Activated CD4-positive, alpha-beta T cell treated with anti-CD3 and anti-CD28 coated beads for 36 hours (primary cell): ENCODE results near the gene TOR2A. TPM values are rescaled to one million over a fixed set of nuclear protein-coding genes. Genes with fewer than 3 reads are reported as not detected.

ENCODE experiments used
- ATAC-seq: fragments of 200-7000 bp; cut with Tn5 transposase; one replicate; pipeline ENCODE4 v1.10.0; 2021; ENCODE audit warnings: mild to moderate bottlenecking, moderate library complexity
- CTCF ChIA-PET: fragments of 350-600 bp; sonication (Branson Sonifier 250); formaldehyde crosslinking; loops from one replicate; lab custom pipeline; 2021; ENCODE audit warnings: antibody characterized with exemption; lab: Charles Lee
- POLR2A ChIA-PET: fragments of 350-600 bp; sonication (Branson Sonifier 250); formaldehyde crosslinking; loops from one replicate; lab custom pipeline; 2021; ENCODE audit warnings: antibody characterized with exemption, inconsistent platforms; lab: Charles Lee
- DNase-seq: peaks from one replicate; pipeline ENCODE4 v3.0.0-alpha.2; 2020
- H3K27ac Mint-ChIP-seq: one replicate; pipeline ENCODE4 v1.8.0; 2021; ENCODE audit warnings: mixed read lengths
- H3K27me3 Mint-ChIP-seq: one replicate; pipeline ENCODE4 v1.8.0; 2021; ENCODE audit warnings: mixed read lengths
- H3K36me3 Mint-ChIP-seq: one replicate; pipeline ENCODE4 v1.8.0; 2021; ENCODE audit warnings: low read depth, mixed read lengths
- H3K4me1 Mint-ChIP-seq: one replicate; pipeline ENCODE4 v1.8.0; 2021; ENCODE audit warnings: mixed read lengths
- H3K4me3 Mint-ChIP-seq: one replicate; pipeline ENCODE4 v1.8.0; 2021; ENCODE audit warnings: mild to moderate bottlenecking, moderate library complexity, mixed read lengths
- H3K9me3 Mint-ChIP-seq: one replicate; pipeline ENCODE4 v1.8.0; 2021; ENCODE audit warnings: low read depth, mixed read lengths
- intact Hi-C, 2 experiments: fragments of 100-400 bp; cut with DNase I in 1 of 2; cut with micrococcal nuclease in 1 of 2; formaldehyde crosslinking; loops; one replicate each; pipeline versions ENCODE4 v1.14.2 to v1.15.1; 2022 to 2024; cut with DNase I, micrococcal nuclease
- total RNA-seq, 2 experiments: library from RNA; stranded (reverse); gene quantifications; one replicate each; pipeline ENCODE4 v1.2.3, GENCODE V29; 2021

TOR2A gene
- total RNA-seq, 2 experiments from 2014 or later: 11.3 to 14.0 TPM

GRCh38 chr9:127682351-127683136 is 52.5 kb downstream of the TOR2A start:
- DNase-seq: no peak
- Mint-ChIP-seq H3K27me3 (no peaks in the 10 kb centered on the region), H3K4me3 (no peak overlapping the region), H3K9me3 (no peaks in the 10 kb centered on the region), H3K36me3 (no peaks in the 10 kb centered on the region), H3K27ac (no peak overlapping the region), H3K4me1 (no peaks in the 10 kb centered on the region)
- ChIA-PET POLR2A (no interaction called here), CTCF (interaction anchor here (1.0 kb wide), 1 partner anchor 9 kb away, joined by 3 read pairs; no protein-coding TSS in a partner anchor)
- intact Hi-C loops: no loop called here
- ATAC-seq: no peak

Other genes starting within 250 kb of the TOR2A start
- gene STXBP1, start 123.0 kb downstream of the TOR2A start, total RNA-seq: 10 to 100 TPM; 15.9 to 18.1 TPM
- gene CFAP157, start 28.3 kb downstream of the TOR2A start, total RNA-seq: not detected
- 10 to 100 TPM; 12.9 to 15.1 TPM for gene PTRH1, start 19.6 kb downstream of the TOR2A start, total RNA-seq
- gene TTC16, start 19.2 kb downstream of the TOR2A start, total RNA-seq: under 1 TPM; 0.16 to 0.30 TPM
- gene SH2D3C, start 43.4 kb upstream of the TOR2A start, total RNA-seq: 10 to 100 TPM; 30.3 to 35.2 TPM
- gene CDK9, start 50.7 kb upstream of the TOR2A start, total RNA-seq: 10 to 100 TPM; 63.8 to 80.4 TPM
- gene FPGS, start 67.6 kb upstream of the TOR2A start, total RNA-seq: 10 to 100 TPM; 71.9 to 80.4 TPM
- gene ENG, start 119.4 kb upstream of the TOR2A start, total RNA-seq: 10 to 100 TPM; 13.9 to 15.2 TPM
- 10 to 100 TPM; 14.5 to 23.9 TPM for gene AK1, start 142.4 kb upstream of the TOR2A start, total RNA-seq
- gene ST6GALNAC6, start 164.3 kb upstream of the TOR2A start, total RNA-seq: 10 to 100 TPM; 46.3 to 63.3 TPM
- gene ST6GALNAC4, start 181.7 kb upstream of the TOR2A start, total RNA-seq: 10 to 100 TPM; 14.9 to 20.7 TPM
- gene PIP5KL1, start 195.5 kb upstream of the TOR2A start, total RNA-seq: 1 to 10 TPM; 1.9 to 2.8 TPM
- gene DPM2, start 202.6 kb upstream of the TOR2A start, total RNA-seq: 10 to 100 TPM; 44.1 to 46.6 TPM
- gene EEIG1, start 245.7 kb upstream of the TOR2A start, total RNA-seq: 10 to 100 TPM; 56.2 to 58.4 TPM